HG03460 (cell line): ENCODE data around the gene TUBB.
"Not testable (repeated sequence)": the region's sequence is repeated elsewhere in the genome, so short reads cannot be mapped to it uniquely, and the experiment has no call there.

Source experiments
- ATAC-seq: cut with Tn5 transposase; IDR thresholded peaks from one replicate; pipeline ENCODE4 v1.9.1; 2021; ENCODE audit not compliant: unreplicated experiment

Gene TUBB

GRCh38 chr6:30717845-30718720, 2.1 kb upstream of the TUBB start:
- not testable (repeated sequence) for ATAC-seq

DNA sequence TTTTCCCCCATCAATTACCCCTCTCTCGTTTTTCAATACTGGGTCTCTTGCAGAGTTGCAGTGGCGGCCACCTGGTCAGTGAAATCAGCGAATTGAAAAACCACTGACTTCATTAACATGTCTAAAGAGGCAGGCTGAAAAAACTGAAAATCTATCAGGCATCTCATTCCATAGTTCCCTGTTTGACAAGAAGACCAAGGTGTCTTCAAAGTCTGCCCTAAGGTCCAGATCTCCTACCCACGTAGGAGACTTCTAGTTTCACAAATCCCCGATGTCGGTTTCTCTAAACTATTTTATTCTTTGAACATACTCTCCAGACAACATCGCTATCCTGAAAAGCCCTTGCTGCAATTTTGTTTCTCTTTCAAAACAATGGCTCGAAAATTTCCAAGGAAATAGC, 796 bp upstream of the TUBB start:
- no peak for ATAC-seq

GRCh38 chr6:30720738-30721197, 616 bp downstream of the TUBB start:
- no peak for ATAC-seq

- no peak for ATAC-seq
These were observed 1.3 kb downstream of the TUBB start for GRCh38 chr6:30721198-30722024.

DNA sequence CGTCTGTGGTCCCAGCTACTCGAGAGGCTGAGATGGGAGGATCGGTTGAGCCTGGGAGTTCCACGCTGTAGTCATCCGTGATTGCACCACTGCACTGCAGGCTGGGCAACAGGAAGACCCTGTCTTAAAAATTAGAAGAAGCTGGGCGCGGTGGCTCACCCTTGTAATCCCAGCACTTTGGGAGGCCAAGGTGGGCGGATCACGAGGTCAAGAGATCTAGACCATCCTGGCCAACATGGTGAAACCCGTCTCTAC, 1.8 kb downstream of the TUBB start:
- not testable (repeated sequence) for ATAC-seq

DNA sequence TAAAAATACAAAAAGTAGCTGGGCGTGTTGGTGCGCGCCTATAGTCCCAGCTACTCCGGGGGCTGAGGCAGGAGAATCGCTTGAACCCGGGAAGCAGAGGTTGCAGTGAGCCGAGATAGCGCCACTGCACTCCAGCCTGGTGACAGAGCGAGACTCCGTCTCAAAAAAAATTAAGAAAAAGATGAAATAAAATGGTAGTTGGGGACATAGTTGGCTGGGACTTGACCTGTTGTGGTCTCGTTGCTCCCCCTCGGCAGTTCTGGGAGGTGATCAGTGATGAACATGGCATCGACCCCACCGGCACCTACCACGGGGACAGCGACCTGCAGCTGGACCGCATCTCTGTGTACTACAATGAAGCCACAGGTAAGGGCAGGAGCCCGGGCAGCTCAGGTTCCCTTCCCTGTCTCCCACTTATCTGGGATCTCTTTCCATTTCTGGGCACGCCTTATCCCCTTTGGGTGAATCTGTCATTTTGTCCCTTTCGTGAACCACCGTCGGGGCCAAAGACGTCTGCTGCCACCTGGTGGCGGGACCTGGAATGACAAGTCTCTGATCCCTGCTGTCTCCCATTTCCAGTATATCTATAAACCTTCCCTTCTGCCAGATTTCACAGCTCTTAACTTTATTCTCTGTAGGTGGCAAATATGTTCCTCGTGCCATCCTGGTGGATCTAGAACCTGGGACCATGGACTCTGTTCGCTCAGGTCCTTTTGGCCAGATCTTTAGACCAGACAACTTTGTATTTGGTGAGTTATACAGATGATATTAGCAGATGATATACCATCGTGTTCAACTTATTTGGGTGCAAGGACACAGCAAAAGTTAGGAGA, 2.3 kb downstream of the TUBB start:
- ATAC-seq = no peak

GRCh38 chr6:30723159-30723842, 3.1 kb downstream of the TUBB start:
- not testable (repeated sequence) for ATAC-seq

GRCh38 chr6:30723843-30724741, 3.9 kb downstream of the TUBB start:
- not testable (repeated sequence) for ATAC-seq

GRCh38 chr6:30724906-30725667, 4.9 kb downstream of the TUBB start:
- no peak for ATAC-seq

GRCh38 chr6:30725713-30726505, 5.8 kb downstream of the TUBB start:
- ATAC-seq = no peak

DNA sequence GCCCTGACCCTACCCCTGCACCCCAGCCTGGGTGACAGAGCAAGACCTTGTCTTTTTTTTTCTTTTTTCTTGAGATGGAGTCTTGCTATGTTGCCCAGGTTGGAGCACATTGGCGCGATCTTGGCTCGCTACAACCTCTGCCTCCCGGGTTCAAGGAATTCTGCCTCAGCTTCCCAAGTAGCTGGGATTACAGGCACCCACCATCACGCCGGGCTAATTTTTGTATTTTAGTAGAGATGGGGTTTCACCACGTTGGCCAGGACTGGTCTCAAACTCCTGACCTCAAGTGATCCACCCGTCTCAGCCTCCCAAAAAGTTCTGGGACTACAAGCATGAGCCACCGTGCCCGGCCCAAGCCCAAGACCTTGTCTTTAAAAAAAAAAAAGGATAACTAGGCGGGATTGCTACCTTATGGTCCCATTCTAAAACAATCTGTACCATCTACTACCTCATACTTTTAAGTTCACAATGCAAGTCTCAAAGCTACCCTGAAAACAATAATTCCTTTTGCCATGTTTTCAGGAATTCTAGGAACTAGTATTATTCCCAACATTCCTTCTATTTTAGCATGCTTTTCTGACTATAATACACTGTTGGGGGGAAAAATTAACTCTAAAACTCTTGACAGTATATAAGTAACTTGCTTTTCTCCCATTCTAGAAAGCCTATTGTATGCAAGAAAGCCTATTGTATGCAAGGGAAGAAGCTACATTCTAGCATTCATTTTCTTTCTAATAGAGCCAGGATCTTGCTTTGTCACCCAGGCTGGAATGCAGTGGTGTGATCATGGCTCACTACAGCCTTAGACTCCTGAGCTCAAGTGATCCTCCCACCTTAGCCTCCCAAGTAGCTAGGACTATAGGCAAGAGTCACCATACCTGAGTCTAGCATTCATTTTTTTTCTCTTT, 6.6 kb downstream of the TUBB start:
- no peak for ATAC-seq

- no peak for ATAC-seq
These were observed 7.9 kb downstream of the TUBB start for GRCh38 chr6:30727920-30728553.

DNA sequence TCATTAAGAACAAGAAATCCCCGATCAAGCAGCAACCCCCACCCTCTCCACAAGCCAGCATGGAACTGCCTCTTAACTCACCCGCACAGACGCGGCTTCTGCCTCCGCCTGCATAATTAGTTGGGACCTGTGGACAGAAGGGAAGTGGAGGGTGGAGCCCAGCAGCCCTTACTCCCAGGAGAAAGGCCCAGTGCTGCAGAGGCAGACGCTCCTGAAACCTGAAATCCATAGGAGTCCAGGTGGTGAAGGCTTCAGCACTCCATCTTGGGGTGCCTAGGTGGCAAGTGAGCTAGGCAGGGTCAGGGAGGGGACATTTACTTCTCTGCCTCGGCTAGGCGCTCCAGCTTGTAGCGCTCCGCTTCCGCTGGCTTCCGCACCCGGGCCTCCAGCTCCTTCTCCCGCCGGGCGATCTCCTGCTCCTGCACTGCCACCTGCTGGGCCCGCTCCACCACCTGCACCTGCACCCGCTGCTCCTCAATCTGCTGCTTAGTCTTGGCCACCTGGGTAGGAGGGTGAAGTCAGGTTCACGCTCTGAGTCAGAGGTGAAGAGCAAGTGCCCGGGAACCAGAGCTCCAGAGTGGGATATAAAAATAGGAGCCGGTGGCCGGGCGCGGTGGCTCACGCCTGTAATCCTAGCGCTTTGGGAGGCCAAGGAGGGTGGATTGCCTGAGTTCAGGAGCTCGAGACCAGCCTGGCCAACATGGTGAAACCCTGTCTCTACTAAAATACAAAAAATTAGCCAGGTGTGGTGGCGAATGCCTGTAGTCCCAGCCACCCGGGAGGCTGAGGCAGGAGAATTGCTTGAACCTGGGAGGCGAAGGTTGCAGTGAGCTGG, 10.7 kb downstream of the TUBB start:
- ATAC-seq = peak; percentile 59

DNA sequence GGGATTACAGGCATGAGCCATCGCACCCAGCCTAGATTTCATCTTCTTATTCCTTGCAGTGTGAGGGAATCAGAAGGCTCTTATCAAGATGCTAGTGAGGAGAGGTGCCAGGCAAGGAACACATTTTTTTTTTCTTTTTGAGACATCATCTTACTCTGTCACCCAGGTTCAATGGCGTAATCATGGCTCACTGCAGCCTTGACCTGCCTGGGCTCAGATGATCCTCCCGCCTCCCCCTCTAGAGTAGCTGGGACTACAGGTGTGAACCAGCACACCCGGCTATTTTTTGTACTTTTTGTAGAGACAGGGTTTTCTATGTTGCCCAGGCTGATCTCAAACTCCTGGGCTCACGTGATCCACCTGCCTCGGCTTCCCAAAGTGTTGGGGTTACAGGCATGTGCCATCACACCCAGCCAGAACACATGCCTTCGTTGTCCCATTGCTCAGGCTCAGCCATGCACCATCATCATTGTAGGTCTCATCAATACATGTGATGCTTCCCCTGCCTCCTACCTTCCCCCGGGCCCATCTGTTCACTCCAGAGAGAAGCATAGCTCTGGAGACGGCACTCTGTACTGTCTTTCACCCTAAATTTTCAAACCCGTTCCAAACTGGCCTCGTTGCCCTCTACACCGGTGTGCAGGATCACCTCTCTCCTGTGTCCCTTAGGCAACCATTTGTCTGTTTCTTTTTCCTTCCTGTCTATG, 12.2 kb downstream of the TUBB start:
- no peak for ATAC-seq

GRCh38 chr6:30735668-30736314, 15.6 kb downstream of the TUBB start:
- ATAC-seq = peak; percentile 38
